T follicular helper cell (primary cell): ENCODE results near the gene TAS2R16.
"Not testable (repeated sequence)": the region's sequence is repeated elsewhere in the genome, so short reads cannot be mapped to it uniquely, and the experiment has no call there.

Experiments
- DNase-seq: peaks from one replicate; pipeline ENCODE4 v3.0.0-alpha.2; 2020; ENCODE audit warnings: low read depth

Gene TAS2R16

DNA sequence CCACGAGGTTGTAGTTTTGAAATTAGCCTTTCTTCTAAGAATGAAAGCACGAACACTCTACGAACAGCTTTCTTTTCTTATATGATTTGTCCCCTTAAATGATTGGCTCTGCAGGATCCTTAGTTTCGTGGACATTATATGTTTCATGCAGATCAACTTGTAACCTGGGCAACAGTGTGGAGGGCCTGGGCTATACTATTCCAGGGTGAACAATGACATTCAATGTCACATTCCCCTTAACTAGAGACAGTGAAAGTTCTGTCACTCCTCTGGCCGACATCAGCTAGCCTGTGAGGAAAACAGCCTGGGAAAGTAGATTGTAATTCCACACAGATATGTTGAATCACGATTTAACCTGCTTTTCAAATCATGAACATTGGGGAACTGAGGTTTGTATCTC lies 23.4 kb downstream of the TAS2R16 start:
- DNase-seq, result no peak

DNA sequence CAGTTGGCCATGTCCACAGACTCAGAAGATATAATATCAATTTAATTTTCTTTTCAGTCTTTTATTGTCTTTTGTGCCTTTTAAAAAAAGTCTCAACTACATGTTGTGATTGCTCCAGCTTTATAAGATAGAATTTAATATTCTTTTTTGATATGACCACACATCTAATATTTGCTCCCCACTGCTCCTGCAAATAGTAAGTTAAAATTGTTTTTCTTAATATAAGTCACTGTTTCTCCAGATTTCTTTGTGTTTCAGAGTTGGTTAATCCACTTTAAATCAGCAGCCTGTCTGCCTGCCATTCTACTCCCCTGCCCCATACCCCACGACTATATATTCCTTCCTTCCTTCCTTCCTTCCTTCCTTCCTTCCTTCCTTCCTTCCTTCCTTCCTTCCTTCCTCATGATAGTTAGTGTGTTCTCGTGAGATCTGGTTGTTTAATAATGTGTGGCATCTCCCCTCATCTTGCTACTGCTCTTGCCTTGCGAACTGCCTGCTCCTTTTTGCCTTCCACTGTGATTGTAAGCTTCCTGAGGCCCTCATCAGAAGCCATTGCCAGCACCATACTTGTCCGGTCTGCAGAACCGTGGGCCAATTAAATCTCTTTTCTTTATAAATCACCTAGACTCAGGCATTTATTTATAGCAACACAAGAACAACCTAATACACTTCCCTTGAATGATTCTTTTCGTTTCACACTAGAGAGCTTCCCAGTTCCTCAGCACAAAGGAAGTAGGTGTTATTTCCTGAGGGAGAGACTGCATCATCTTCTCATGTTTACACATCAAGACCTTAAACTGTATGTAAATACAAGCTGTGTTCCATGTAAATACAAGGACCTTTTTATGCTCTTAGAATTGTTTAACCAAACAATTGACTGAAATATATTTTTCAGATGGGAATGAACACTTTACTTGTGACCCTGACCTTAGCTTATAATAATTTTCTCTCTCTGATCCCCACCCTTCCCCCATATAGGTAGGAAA lies 24.5 kb downstream of the TAS2R16 start:
- no peak for DNase-seq

DNA sequence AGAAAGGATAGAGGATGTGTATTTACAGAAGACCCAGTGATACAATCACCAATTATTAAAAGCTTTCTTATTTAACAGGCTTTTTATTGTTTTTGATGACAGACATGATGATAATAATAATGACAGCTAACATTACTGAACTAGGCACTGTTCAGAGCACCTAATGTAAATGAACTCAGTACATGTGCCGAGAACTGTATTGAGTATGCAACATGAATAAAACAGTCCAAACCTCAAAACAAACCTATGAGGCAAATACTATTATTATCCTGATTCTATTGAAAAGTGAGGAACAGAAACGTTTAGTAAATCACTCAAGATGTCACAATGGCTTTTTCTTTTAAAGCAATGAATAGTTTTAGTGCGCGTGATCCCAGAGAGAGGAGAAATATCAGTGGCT lies 27.1 kb downstream of the TAS2R16 start:
- DNase-seq, result no peak

DNA sequence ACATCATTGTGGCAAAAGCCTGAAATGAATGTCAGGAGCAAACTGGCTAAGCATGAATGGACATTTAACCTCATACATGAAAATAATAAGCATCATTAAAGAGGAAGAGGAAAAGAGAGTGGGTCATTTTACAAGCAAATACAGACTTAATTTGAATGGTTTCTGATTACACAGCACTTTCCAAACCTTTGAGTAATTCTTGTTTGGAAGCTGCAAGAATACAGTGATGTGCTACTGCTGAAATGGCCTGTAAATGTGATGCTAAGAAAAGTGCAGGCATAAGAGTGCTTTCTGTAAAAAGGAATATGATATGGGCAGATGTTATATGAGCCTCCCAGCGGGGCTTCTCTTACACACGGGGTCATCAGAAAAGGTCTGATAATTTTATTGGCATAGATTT lies 30.2 kb downstream of the TAS2R16 start:
- no peak for DNase-seq

DNA sequence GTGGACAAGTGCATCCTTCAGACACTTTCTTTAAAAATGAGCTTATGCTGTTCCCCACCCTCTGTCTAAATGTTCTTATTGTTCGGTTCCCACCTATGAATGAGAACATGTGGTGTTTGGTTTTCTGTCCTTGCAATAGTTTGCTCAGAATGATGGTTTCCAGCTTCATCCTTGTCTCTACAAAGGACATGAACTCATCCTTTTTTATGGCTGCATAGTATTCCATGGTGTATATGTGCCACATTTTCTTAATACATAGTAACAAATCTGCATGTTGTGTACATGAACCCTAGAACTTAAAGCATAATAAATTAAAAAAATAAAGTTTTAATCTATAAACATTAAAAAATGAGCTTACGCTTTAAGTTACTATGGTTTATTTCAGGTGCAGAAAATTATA lies 41.8 kb downstream of the TAS2R16 start:
- not testable (repeated sequence) for DNase-seq

DNA sequence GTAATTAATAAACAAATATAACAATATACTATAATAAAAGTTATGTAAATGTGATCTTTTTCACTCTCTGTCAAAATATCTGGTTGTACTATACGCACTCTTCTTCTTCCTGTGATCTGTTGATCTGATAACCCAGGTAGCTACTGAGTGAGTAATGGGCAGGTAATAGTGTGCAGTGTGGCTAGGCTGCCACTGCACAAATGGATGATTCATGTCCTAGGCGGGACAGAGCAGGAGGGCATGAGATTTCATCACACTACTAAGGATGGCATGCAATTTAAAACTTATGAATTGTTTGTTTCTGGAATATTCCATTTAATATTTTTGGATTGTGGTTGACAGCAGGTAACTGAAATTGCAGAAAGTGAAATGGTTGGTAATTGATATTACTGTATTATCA lies 44.5 kb downstream of the TAS2R16 start:
- no peak for DNase-seq

DNA sequence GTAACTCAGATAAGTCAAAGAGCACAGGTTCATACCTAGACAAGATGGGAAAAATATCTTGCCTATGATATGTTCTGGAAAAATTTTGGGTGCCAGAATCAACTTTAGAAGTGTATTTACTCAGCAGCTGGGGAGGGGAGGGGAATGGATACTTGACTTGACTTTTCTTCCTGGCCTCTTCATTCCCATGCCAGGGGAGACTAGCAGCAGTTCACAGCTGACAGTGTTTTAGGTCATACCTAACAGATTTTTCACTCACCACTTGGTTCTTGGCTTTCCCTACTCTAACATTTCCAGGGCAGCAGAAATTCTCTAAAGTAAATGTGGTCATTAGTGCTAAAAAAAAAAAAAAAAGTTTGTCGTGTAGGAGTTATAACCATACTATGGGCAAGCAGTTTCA lies 46.3 kb downstream of the TAS2R16 start:
- no peak for DNase-seq
